Measurements from ENCODE around the gene TLR2.
"Not testable (repeated sequence)": the region's sequence is repeated elsewhere in the genome, so short reads cannot be mapped to it uniquely, and the experiment has no call there.

Gene TLR2

GRCh38 chr4:153663667-153664066 lies 20.4 kb upstream of the TLR2 start:
- Histone ChIP-seq H3K36me3 (ENCODE audit: insufficient read depth, low read depth, low read length) (no peaks in the 10 kb centered on the region), H3K9me3 (ENCODE audit: insufficient read depth, low read depth, low read length) (peaks cover 6% of the 10 kb centered on the region; the same call in 1 of the 2 replicates), H3K27ac (ENCODE audit: low read length) (no peak overlapping the region), H3K4me1 (ENCODE audit: insufficient read depth, low read length) (no peaks in the 10 kb centered on the region), H3K4me3 (ENCODE audit: low read length) (no peak overlapping the region), H3K27me3 (ENCODE audit: insufficient read depth, low read length) (no peaks in the 10 kb centered on the region), H3K9ac (ENCODE audit: low read depth, low read length) (no peak overlapping the region)

GRCh38 chr4:153666505-153666904 lies 17.6 kb upstream of the TLR2 start:
- not testable (repeated sequence) for H3K4me3 ChIP-seq (ENCODE audit: low read length); H3K9ac ChIP-seq (ENCODE audit: low read depth, low read length); H3K27me3 ChIP-seq (ENCODE audit: insufficient read depth, low read length); H3K9me3 ChIP-seq (ENCODE audit: insufficient read depth, low read depth, low read length); H3K4me1 ChIP-seq (ENCODE audit: insufficient read depth, low read length); H3K27ac ChIP-seq (ENCODE audit: low read length); H3K36me3 ChIP-seq (ENCODE audit: insufficient read depth, low read depth, low read length)

- H3K27me3 ChIP-seq (ENCODE audit: insufficient read depth, low read length), result no peaks in the 10 kb centered on the region
- no peaks in the 10 kb centered on the region for H3K9me3 ChIP-seq (ENCODE audit: insufficient read depth, low read depth, low read length)
- H3K4me3 ChIP-seq (ENCODE audit: low read length), result no peak overlapping the region
- H3K9ac ChIP-seq (ENCODE audit: low read depth, low read length), result no peak overlapping the region
- H3K4me1 ChIP-seq (ENCODE audit: insufficient read depth, low read length), result no peaks in the 10 kb centered on the region
- H3K27ac ChIP-seq (ENCODE audit: low read length), result no peak overlapping the region
- H3K36me3 ChIP-seq (ENCODE audit: insufficient read depth, low read depth, low read length), result no peaks in the 10 kb centered on the region
Observed at GRCh38 chr4:153668647-153669046, 15.4 kb upstream of the TLR2 start.

- no peaks in the 10 kb centered on the region; the same call in 1 of the 2 replicates for H3K27me3 ChIP-seq (ENCODE audit: insufficient read depth, low read length)
- no peaks in the 10 kb centered on the region for H3K36me3 ChIP-seq (ENCODE audit: insufficient read depth, low read depth, low read length)
- no peak overlapping the region for H3K9ac ChIP-seq (ENCODE audit: low read depth, low read length)
- no peak overlapping the region for H3K27ac ChIP-seq (ENCODE audit: low read length)
- H3K9me3 ChIP-seq (ENCODE audit: insufficient read depth, low read depth, low read length), result no peaks in the 10 kb centered on the region
- H3K4me1 ChIP-seq (ENCODE audit: insufficient read depth, low read length), result no peaks in the 10 kb centered on the region
- no peak overlapping the region for H3K4me3 ChIP-seq (ENCODE audit: low read length)
Observed at GRCh38 chr4:153669838-153670237, 14.2 kb upstream of the TLR2 start.

- no peak overlapping the region for H3K9ac ChIP-seq (ENCODE audit: low read depth, low read length)
- no peaks in the 10 kb centered on the region for H3K4me1 ChIP-seq (ENCODE audit: insufficient read depth, low read length)
- H3K27ac ChIP-seq (ENCODE audit: low read length), result no peak overlapping the region
- H3K36me3 ChIP-seq (ENCODE audit: insufficient read depth, low read depth, low read length), result no peaks in the 10 kb centered on the region
- peaks cover 5% of the 10 kb centered on the region for H3K27me3 ChIP-seq (ENCODE audit: insufficient read depth, low read length)
- H3K4me3 ChIP-seq (ENCODE audit: low read length), result no peak overlapping the region
- no peaks in the 10 kb centered on the region; the same call in 1 of the 2 replicates for H3K9me3 ChIP-seq (ENCODE audit: insufficient read depth, low read depth, low read length)
Observed at GRCh38 chr4:153676486-153676885, 7.6 kb upstream of the TLR2 start.

- Histone ChIP-seq H3K27me3 (ENCODE audit: insufficient read depth, low read length) (peaks cover 10% of the 10 kb centered on the region), H3K9ac (ENCODE audit: low read depth, low read length) (no peak overlapping the region), H3K4me1 (ENCODE audit: insufficient read depth, low read length) (no peaks in the 10 kb centered on the region), H3K4me3 (ENCODE audit: low read length) (no peak overlapping the region), H3K9me3 (ENCODE audit: insufficient read depth, low read depth, low read length) (no peaks in the 10 kb centered on the region; the same call in 1 of the 2 replicates), H3K27ac (ENCODE audit: low read length) (no peak overlapping the region), H3K36me3 (ENCODE audit: insufficient read depth, low read depth, low read length) (no peaks in the 10 kb centered on the region)
Observed at GRCh38 chr4:153676984-153677383, 7.1 kb upstream of the TLR2 start.

GRCh38 chr4:153679486-153679885 lies 4.6 kb upstream of the TLR2 start:
- Histone ChIP-seq H3K4me1 (ENCODE audit: insufficient read depth, low read length) (no peaks in the 10 kb centered on the region), H3K27ac (ENCODE audit: low read length) (no peak overlapping the region), H3K4me3 (ENCODE audit: low read length) (no peak overlapping the region), H3K27me3 (ENCODE audit: insufficient read depth, low read length) (peaks cover 35% of the 10 kb centered on the region), H3K9me3 (ENCODE audit: insufficient read depth, low read depth, low read length) (no peaks in the 10 kb centered on the region; the same call in 1 of the 2 replicates), H3K36me3 (ENCODE audit: insufficient read depth, low read depth, low read length) (no peaks in the 10 kb centered on the region), H3K9ac (ENCODE audit: low read depth, low read length) (no peak overlapping the region)

- Histone ChIP-seq H3K9me3 (ENCODE audit: insufficient read depth, low read depth, low read length) (peaks cover 19% of the 10 kb centered on the region), H3K27me3 (ENCODE audit: insufficient read depth, low read length) (peaks cover 51% of the 10 kb centered on the region)
Observed at GRCh38 chr4:153683763-153684181, 308 bp upstream of the TLR2 start.

GRCh38 chr4:153684971-153685371 lies 891 bp downstream of the TLR2 start:
- H3K36me3 ChIP-seq (ENCODE audit: insufficient read depth, low read depth, low read length), result no peaks in the 10 kb centered on the region
- H3K27me3 ChIP-seq (ENCODE audit: insufficient read depth, low read length), result peaks cover 51% of the 10 kb centered on the region
- H3K9ac ChIP-seq (ENCODE audit: low read depth, low read length), result no peak overlapping the region; the same call in 1 of the 2 replicates
- H3K9me3 ChIP-seq (ENCODE audit: insufficient read depth, low read depth, low read length), result peaks cover 31% of the 10 kb centered on the region
- no peaks in the 10 kb centered on the region; the same call in 1 of the 2 replicates for H3K4me1 ChIP-seq (ENCODE audit: insufficient read depth, low read length)
- peak overlapping the region; percentile 67 for H3K4me3 ChIP-seq (ENCODE audit: low read length)
- H3K27ac ChIP-seq (ENCODE audit: low read length), result no peak overlapping the region

More at GRCh38 chr4:153683763-153684181, 308 bp upstream of the TLR2 start:
- H3K27ac ChIP-seq (ENCODE audit: low read length), result no peak overlapping the region
- H3K4me3 ChIP-seq (ENCODE audit: low read length), result peak overlapping the region; percentile 67
- H3K36me3 ChIP-seq (ENCODE audit: insufficient read depth, low read depth, low read length), result no peaks in the 10 kb centered on the region
- H3K4me1 ChIP-seq (ENCODE audit: insufficient read depth, low read length), result no peaks in the 10 kb centered on the region; the same call in 1 of the 2 replicates
- H3K9ac ChIP-seq (ENCODE audit: low read depth, low read length), result no peak overlapping the region

GRCh38 chr4:153704522-153704921 lies 20.4 kb downstream of the TLR2 start:
- H3K4me3 ChIP-seq (ENCODE audit: low read length), result no peak overlapping the region
- H3K9me3 ChIP-seq (ENCODE audit: insufficient read depth, low read depth, low read length), result no peaks in the 10 kb centered on the region; the same call in 1 of the 2 replicates
- no peaks in the 10 kb centered on the region for H3K4me1 ChIP-seq (ENCODE audit: insufficient read depth, low read length)
- no peaks in the 10 kb centered on the region for H3K36me3 ChIP-seq (ENCODE audit: insufficient read depth, low read depth, low read length)
- no peak overlapping the region for H3K27ac ChIP-seq (ENCODE audit: low read length)
- no peaks in the 10 kb centered on the region for H3K27me3 ChIP-seq (ENCODE audit: insufficient read depth, low read length)
- H3K9ac ChIP-seq (ENCODE audit: low read depth, low read length), result no peak overlapping the region

- Histone ChIP-seq H3K9ac (ENCODE audit: low read depth, low read length) (no peak overlapping the region), H3K4me3 (ENCODE audit: low read length) (no peak overlapping the region), H3K36me3 (ENCODE audit: insufficient read depth, low read depth, low read length) (no peaks in the 10 kb centered on the region), H3K27ac (ENCODE audit: low read length) (no peak overlapping the region), H3K9me3 (ENCODE audit: insufficient read depth, low read depth, low read length) (no peaks in the 10 kb centered on the region; the same call in 1 of the 2 replicates), H3K27me3 (ENCODE audit: insufficient read depth, low read length) (no peaks in the 10 kb centered on the region), H3K4me1 (ENCODE audit: insufficient read depth, low read length) (no peaks in the 10 kb centered on the region)
Observed at GRCh38 chr4:153705743-153706468, 21.8 kb downstream of the TLR2 start.

- H3K9me3 ChIP-seq (ENCODE audit: insufficient read depth, low read depth, low read length), result no peaks in the 10 kb centered on the region; the same call in 1 of the 2 replicates
- H3K36me3 ChIP-seq (ENCODE audit: insufficient read depth, low read depth, low read length), result no peaks in the 10 kb centered on the region
- H3K4me3 ChIP-seq (ENCODE audit: low read length), result no peak overlapping the region
- H3K27ac ChIP-seq (ENCODE audit: low read length), result no peak overlapping the region
- H3K27me3 ChIP-seq (ENCODE audit: insufficient read depth, low read length), result no peaks in the 10 kb centered on the region
- no peak overlapping the region for H3K9ac ChIP-seq (ENCODE audit: low read depth, low read length)
- H3K4me1 ChIP-seq (ENCODE audit: insufficient read depth, low read length), result no peaks in the 10 kb centered on the region
Observed at GRCh38 chr4:153706519-153706918, 22.4 kb downstream of the TLR2 start.
